ENCODE data around the gene RPS15.

GRCh38 chr19:1474011-1474764 is 36.0 kb downstream of the RPS15 start:
- TF ChIP-seq CTCF (IDR thresholded peaks at IDR 0.05) (no peak), EZH2 (IDR thresholded peaks at IDR 0.05) (no peak), EZH2phosphoT487 (IDR thresholded peaks at IDR 0.05) (no peak)

Measured in neural progenitor cell (in vitro differentiated cells).